GM12875 (cell line): Measurements from ENCODE around the gene ZBTB38.

Experiments
- H3K4me3 ChIP-seq: one replicate; pipeline ENCODE4 v1.5.1; 2011; ENCODE audit warnings: low read depth, low read length, control low read depth
- CTCF ChIP-seq: IDR thresholded peaks from 2 replicates; pipeline ENCODE4 v1.5.1; 2011; ENCODE audit warnings: low read depth, mild to moderate bottlenecking, control low read depth, inconsistent platforms, low read length, moderate library complexity, borderline replicate concordance; ENCODE audit not compliant: insufficient read depth

ZBTB38 gene

GRCh38 chr3:141400073-141400971, 32.0 kb downstream of the ZBTB38 start:
- TF ChIP-seq CTCF: no peak
- H3K4me3 ChIP-seq: no peak overlapping the region

- no peak for TF ChIP-seq CTCF
- H3K4me3 ChIP-seq: no peak overlapping the region
Observed at GRCh38 chr3:141401095-141401494, 32.8 kb downstream of the ZBTB38 start.

GRCh38 chr3:141401573-141402475, 33.5 kb downstream of the ZBTB38 start:
- no peak for TF ChIP-seq CTCF
- H3K4me3 ChIP-seq: peak overlapping the region; percentile 80

DNA sequence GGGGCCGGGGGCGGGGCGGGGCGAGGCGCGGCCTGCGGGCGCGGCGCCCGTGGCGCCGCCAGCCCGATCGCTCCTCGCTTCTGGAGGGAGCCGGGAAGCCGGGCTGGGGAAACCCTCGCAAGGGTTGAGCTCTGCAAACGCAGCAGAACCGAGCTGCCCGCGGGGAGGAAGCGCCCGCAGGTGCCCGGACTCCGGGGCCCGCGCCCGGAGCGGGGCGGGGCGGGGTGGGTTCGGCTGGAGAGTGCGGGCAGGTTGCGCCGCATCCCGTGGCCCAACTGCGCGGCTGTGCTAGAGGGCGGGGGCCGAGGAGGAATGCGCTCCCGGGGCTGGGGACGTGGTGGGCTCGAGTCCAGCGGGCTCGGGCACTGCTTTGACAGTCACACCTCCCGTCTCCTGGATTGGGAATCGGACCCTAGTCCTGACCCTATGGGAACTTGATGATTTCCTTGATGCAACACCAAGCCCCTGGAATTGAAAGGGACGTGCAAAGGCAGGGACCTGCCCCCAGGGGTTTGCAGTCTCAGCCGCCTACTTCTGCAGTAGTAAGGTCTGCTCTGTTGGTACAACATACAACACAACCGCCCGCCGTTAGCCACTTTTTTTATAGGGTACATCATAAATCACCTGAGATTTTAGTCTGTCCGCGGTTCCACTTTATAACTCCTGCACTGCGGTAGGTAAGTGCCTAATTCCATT, 34.3 kb downstream of the ZBTB38 start:
- TF ChIP-seq CTCF: no peak
- peak overlapping the region; percentile 80 for H3K4me3 ChIP-seq

GRCh38 chr3:141403576-141403975, 35.3 kb downstream of the ZBTB38 start:
- peak overlapping the region; percentile 80 for H3K4me3 ChIP-seq
- no peak for TF ChIP-seq CTCF

DNA sequence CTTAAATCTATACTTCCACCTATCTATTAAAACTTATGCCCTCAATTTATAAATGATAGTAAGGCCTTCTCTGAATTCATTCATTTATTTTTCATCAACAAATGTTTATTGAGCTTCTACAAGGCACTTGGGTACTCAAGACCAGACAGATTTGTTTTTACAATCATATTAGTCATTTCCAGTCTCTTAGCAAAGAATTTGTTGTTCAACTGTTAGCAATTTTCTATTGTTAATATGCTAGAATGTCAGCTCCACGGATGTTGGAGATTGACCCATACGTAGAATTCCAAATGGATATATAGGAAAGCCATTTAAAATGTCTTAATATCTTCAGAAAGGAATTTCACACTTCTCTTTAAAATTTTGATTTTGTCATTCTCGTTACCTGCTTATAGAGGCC, 36.7 kb downstream of the ZBTB38 start:
- TF ChIP-seq CTCF: no peak
- no peak overlapping the region for H3K4me3 ChIP-seq
